GM12872 (cell line): Measurements from ENCODE around the gene PUS1.

Source experiments
- CTCF ChIP-seq: IDR thresholded peaks from 3 replicates; pipeline ENCODE4 v1.5.1; 2011; ENCODE audit warnings: low read depth, mild to moderate bottlenecking, low read length, moderate library complexity; ENCODE audit not compliant: insufficient read depth

Gene PUS1

GRCh38 chr12:131940141-131940547 lies 11.1 kb downstream of the PUS1 start:
- no peak for TF ChIP-seq CTCF

GRCh38 chr12:131941116-131941986 lies 12.3 kb downstream of the PUS1 start:
- TF ChIP-seq CTCF, result no peak

GRCh38 chr12:131941987-131942341 lies 12.9 kb downstream of the PUS1 start:
- TF ChIP-seq CTCF, result no peak

- no peak for TF ChIP-seq CTCF
Observed at GRCh38 chr12:131942671-131943070, 13.6 kb downstream of the PUS1 start.

- TF ChIP-seq CTCF, result no peak
Observed at GRCh38 chr12:131943389-131943788, 14.3 kb downstream of the PUS1 start.

GRCh38 chr12:131943876-131944275 lies 14.8 kb downstream of the PUS1 start:
- no peak for TF ChIP-seq CTCF

GRCh38 chr12:131944601-131945251 lies 15.7 kb downstream of the PUS1 start:
- TF ChIP-seq CTCF, result no peak
